GM06990 (cell line): ENCODE measurements around the gene ZBED6.

Experiments used
- DNase-seq: peaks from one replicate; pipeline ENCODE4 v3.0.0-alpha.2; 2011; ENCODE audit not compliant: insufficient read length; ENCODE audit errors: extremely low read depth
- H3K27me3 ChIP-seq: replicated peaks from 2 replicates; pipeline ENCODE4 v1.6.0; 2011; ENCODE audit warnings: low read length; ENCODE audit not compliant: control insufficient read depth, insufficient read depth
- H3K36me3 ChIP-seq: 2 replicates; pipeline ENCODE4 v1.5.1; 2011; ENCODE audit warnings: low read length; ENCODE audit not compliant: control insufficient read depth, insufficient read depth
- H3K4me3 ChIP-seq: replicated peaks from 2 replicates; pipeline ENCODE4 v1.5.1; 2011; ENCODE audit warnings: low read depth, mild to moderate bottlenecking, control low read depth, low read length
- CTCF ChIP-seq: IDR thresholded peaks from 2 replicates; pipeline ENCODE4 v1.5.1; 2011; ENCODE audit warnings: low read length, control low read depth, mild to moderate bottlenecking, inconsistent platforms; ENCODE audit not compliant: insufficient read depth, poor library complexity, severe bottlenecking

Gene ZBED6

GRCh38 chr1:203794764-203795440 lies 521 bp upstream of the ZBED6 start:
- TF ChIP-seq CTCF = no peak
- no peak for DNase-seq
- peak overlapping the region; percentile 27; the same call in 1 of the 2 replicates for H3K4me3 ChIP-seq

GRCh38 chr1:203796236-203796605 lies 798 bp downstream of the ZBED6 start:
- Histone ChIP-seq H3K36me3 (peaks cover 7% of the 10 kb centered on the region), H3K4me3 (peak overlapping the region; percentile 64), H3K27me3 (no peaks in the 10 kb centered on the region)
- no peak for TF ChIP-seq CTCF
- peak; percentile 23 for DNase-seq

More at GRCh38 chr1:203794764-203795440, 521 bp upstream of the ZBED6 start:
- Histone ChIP-seq H3K36me3 (peaks cover 6% of the 10 kb centered on the region), H3K27me3 (no peaks in the 10 kb centered on the region)

GRCh38 chr1:203797216-203797615 lies 1.8 kb downstream of the ZBED6 start:
- no peaks in the 10 kb centered on the region for H3K27me3 ChIP-seq
- no peak for DNase-seq
- H3K36me3 ChIP-seq = peaks cover 7% of the 10 kb centered on the region
- peak overlapping the region; percentile 64 for H3K4me3 ChIP-seq
- no peak for TF ChIP-seq CTCF

GRCh38 chr1:203797948-203798655 lies 2.7 kb downstream of the ZBED6 start:
- peaks cover 7% of the 10 kb centered on the region for H3K36me3 ChIP-seq
- DNase-seq = no peak
- no peak overlapping the region for H3K4me3 ChIP-seq
- H3K27me3 ChIP-seq = no peaks in the 10 kb centered on the region
- TF ChIP-seq CTCF = no peak

- Histone ChIP-seq H3K4me3 (no peak overlapping the region), H3K27me3 (no peaks in the 10 kb centered on the region), H3K36me3 (peaks cover 9% of the 10 kb centered on the region)
- DNase-seq = no peak
- TF ChIP-seq CTCF = no peak
Measured at GRCh38 chr1:203799157-203799556, 3.7 kb downstream of the ZBED6 start.
